HEK293 (cell line): ENCODE measurements around the gene NEIL1.
A peak's percentile ranks its signal among the peaks of the same experiment; 100 is the strongest.

Experiments used
- BCL11B ChIP-seq: fragments of 450-650 bp; formaldehyde crosslinking; IDR thresholded peaks from 2 replicates; pipeline ENCODE4 v1.5.1; 2016; ENCODE audit warnings: low read depth, missing biosample characterization, missing genetic modification characterization
- MYNN ChIP-seq: fragments of 450-650 bp; formaldehyde crosslinking; IDR thresholded peaks from 2 replicates; pipeline ENCODE4 v1.5.1; 2016; ENCODE audit warnings: missing biosample characterization, missing genetic modification characterization, borderline replicate concordance
- MZF1 ChIP-seq: fragments of 450-650 bp; formaldehyde crosslinking; IDR thresholded peaks from 2 replicates; pipeline ENCODE4 v1.5.1; 2017; ENCODE audit warnings: missing biosample characterization, missing genetic modification characterization, borderline replicate concordance
- ZBTB48 ChIP-seq: fragments of 450-650 bp; formaldehyde crosslinking; IDR thresholded peaks from 2 replicates; pipeline ENCODE4 v1.5.1; 2016; ENCODE audit warnings: missing biosample characterization, missing genetic modification characterization
- ZBTB8A ChIP-seq: fragments of 450-650 bp; formaldehyde crosslinking; IDR thresholded peaks from 2 replicates; pipeline ENCODE4 v1.5.1; 2016; ENCODE audit warnings: missing biosample characterization, missing genetic modification characterization
- ZFP3 ChIP-seq: fragments of 450-650 bp; formaldehyde crosslinking; IDR thresholded peaks from 2 replicates; pipeline ENCODE4 v1.5.1; 2016; ENCODE audit warnings: low read depth, missing biosample characterization, missing genetic modification characterization
- ZFP69B ChIP-seq: fragments of 450-650 bp; formaldehyde crosslinking; IDR thresholded peaks from 2 replicates; pipeline ENCODE4 v1.5.1; 2016; ENCODE audit warnings: missing biosample characterization, missing genetic modification characterization
- ZNF157 ChIP-seq: fragments of 450-650 bp; formaldehyde crosslinking; IDR thresholded peaks from 2 replicates; pipeline ENCODE4 v1.5.1; 2016; ENCODE audit warnings: missing biosample characterization, missing genetic modification characterization
- ZNF174 ChIP-seq: fragments of 450-650 bp; formaldehyde crosslinking; IDR thresholded peaks from 2 replicates; pipeline ENCODE4 v1.5.0; 2017; ENCODE audit warnings: missing biosample characterization, mild to moderate bottlenecking, missing genetic modification characterization
- ZNF19 ChIP-seq: fragments of 450-650 bp; formaldehyde crosslinking; IDR thresholded peaks from 2 replicates; pipeline ENCODE4; 2016; ENCODE audit warnings: missing biosample characterization, missing genetic modification characterization, low read depth
- ZNF23 ChIP-seq: fragments of 450-650 bp; formaldehyde crosslinking; IDR thresholded peaks from 2 replicates; pipeline ENCODE4 v1.5.1; 2016; ENCODE audit warnings: missing biosample characterization, missing genetic modification characterization, borderline replicate concordance
- ZNF341 ChIP-seq: fragments of 450-650 bp; formaldehyde crosslinking; IDR thresholded peaks from 2 replicates; pipeline ENCODE4; 2016; ENCODE audit warnings: low read depth, missing biosample characterization, missing genetic modification characterization
- ZNF366 ChIP-seq: fragments of 450-650 bp; formaldehyde crosslinking; conservative IDR thresholded peaks from 2 replicates; pipeline ENCODE4 v1.5.1; 2016; ENCODE audit warnings: missing biosample characterization, missing genetic modification characterization
- ZNF473 ChIP-seq: fragments of 450-650 bp; formaldehyde crosslinking; IDR thresholded peaks from 2 replicates; pipeline ENCODE4 v1.5.1; 2017; ENCODE audit warnings: missing biosample characterization, missing genetic modification characterization
- ZNF560 ChIP-seq: fragments of 450-650 bp; formaldehyde crosslinking; IDR thresholded peaks from 2 replicates; pipeline ENCODE4 v1.5.1; 2017; ENCODE audit warnings: missing biosample characterization, missing genetic modification characterization, borderline replicate concordance
- ZNF561 ChIP-seq: fragments of 450-650 bp; IDR thresholded peaks from 2 replicates; pipeline ENCODE4 v1.5.1; 2018; ENCODE audit warnings: missing biosample characterization, missing genetic modification characterization, borderline replicate concordance
- ZNF621 ChIP-seq: fragments of 450-650 bp; formaldehyde crosslinking; IDR thresholded peaks from 2 replicates; pipeline ENCODE4 v1.5.1; 2017; ENCODE audit warnings: missing biosample characterization, missing genetic modification characterization
- ZNF747 ChIP-seq: fragments of 450-650 bp; formaldehyde crosslinking; IDR thresholded peaks from 2 replicates; pipeline ENCODE4 v1.5.1; 2016; ENCODE audit warnings: missing biosample characterization, missing genetic modification characterization
- ZNF776 ChIP-seq: fragments of 450-650 bp; formaldehyde crosslinking; IDR thresholded peaks from 2 replicates; pipeline ENCODE4 v1.5.0; 2017; ENCODE audit warnings: missing biosample characterization, missing genetic modification characterization, borderline replicate concordance
- ZNF792 ChIP-seq: fragments of 450-650 bp; formaldehyde crosslinking; IDR thresholded peaks from 2 replicates; pipeline ENCODE4 v1.5.1; 2016; ENCODE audit warnings: missing biosample characterization, missing genetic modification characterization
- ZNF843 ChIP-seq: fragments of 450-650 bp; formaldehyde crosslinking; IDR thresholded peaks from 2 replicates; pipeline ENCODE4 v1.5.1; 2016; ENCODE audit warnings: missing biosample characterization, missing genetic modification characterization
- ZSCAN30 ChIP-seq: fragments of 450-650 bp; IDR thresholded peaks from 2 replicates; pipeline ENCODE4 v1.5.1; 2018; ENCODE audit warnings: missing biosample characterization, mild to moderate bottlenecking, missing genetic modification characterization, moderate library complexity
- TF ChIP-seq, protein P1 (sequence below): fragments of 450-650 bp; formaldehyde crosslinking; IDR thresholded peaks from 2 replicates; pipeline ENCODE4 v1.5.1; 2017; ENCODE audit warnings: missing biosample characterization, missing genetic modification characterization
- TF ChIP-seq, protein P2 (sequence below): fragments of 450-650 bp; formaldehyde crosslinking; IDR thresholded peaks from 2 replicates; pipeline ENCODE4 v1.5.1; 2016; ENCODE audit warnings: missing biosample characterization, missing genetic modification characterization
- TF ChIP-seq, protein P3 (sequence below): fragments of 450-650 bp; formaldehyde crosslinking; IDR thresholded peaks from 2 replicates; pipeline ENCODE4 v1.5.1; 2016; ENCODE audit warnings: missing biosample characterization, missing genetic modification characterization
- TF ChIP-seq, protein P4 (sequence below): fragments of 450-650 bp; formaldehyde crosslinking; IDR thresholded peaks from 2 replicates; pipeline ENCODE4 v1.5.1; 2016; ENCODE audit warnings: missing biosample characterization, missing genetic modification characterization
- TF ChIP-seq, protein P5 (sequence below): fragments of 450-650 bp; formaldehyde crosslinking; IDR thresholded peaks from 2 replicates; pipeline ENCODE4 v1.5.1; 2016; ENCODE audit warnings: missing biosample characterization, missing genetic modification characterization, low read depth
- TF ChIP-seq, protein P6 (sequence below): sonication (generic); formaldehyde crosslinking; IDR thresholded peaks from 2 replicates; pipeline ENCODE4 v1.8.1; 2022; ENCODE audit warnings: mild to moderate bottlenecking, moderate library complexity, missing genetic modification reagents

The NEIL1 gene

DNA sequence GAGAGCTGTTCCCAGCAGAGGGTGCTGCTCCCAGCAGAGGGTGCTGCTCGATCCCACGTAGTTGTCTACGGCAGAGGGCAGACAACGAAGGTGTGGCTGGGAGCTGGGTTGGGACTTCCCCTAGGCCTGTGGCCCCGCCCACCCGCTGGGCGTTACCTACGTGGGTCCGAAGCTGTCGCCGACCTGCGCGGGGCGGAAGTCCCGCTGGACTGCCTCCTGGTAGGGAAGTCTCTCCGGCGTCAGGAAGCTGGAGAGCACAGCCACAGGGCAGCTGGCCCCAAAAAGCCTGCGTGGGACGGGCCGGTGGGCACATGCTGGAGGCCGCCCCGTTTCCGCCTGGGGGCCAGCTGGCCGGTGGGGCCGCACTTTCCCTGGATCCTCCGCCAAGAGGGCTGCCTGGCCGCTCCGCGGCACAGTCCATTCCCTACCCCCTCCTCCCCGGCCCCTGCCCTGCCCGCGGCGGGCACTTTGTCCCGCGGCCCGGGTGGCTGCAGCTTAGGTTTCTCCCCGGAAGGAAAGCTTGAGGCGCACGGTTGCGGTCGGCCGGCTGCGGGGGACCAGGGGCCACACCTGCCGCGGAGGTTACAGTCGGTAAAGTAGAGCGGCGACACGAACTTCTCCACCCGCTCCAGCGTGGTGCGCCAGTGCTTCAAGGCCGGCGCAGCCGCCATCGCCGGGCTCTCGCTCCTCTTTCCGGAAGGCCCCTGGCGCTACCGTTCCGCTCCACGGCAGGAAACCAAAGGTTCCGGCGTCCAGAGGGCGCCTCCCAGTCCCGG is 21.3 kb downstream of the NEIL1 start, which contains the start of gene MAN2C1 (continued):
- TF ChIP-seq ZNF23 (tag by site-specific recombination) (no peak), ZFP3 (tag by site-specific recombination) (no peak), MYNN (tag by site-specific recombination) (no peak), ZFP69B (tag by site-specific recombination) (peak; percentile 84), BCL11B (tag by site-specific recombination) (peak; percentile 77), ZSCAN30 (tag by site-specific recombination) (peak; percentile 98), ZNF473 (tag by site-specific recombination) (no peak), ZNF561 (peak; percentile 100), ZNF157 (peak; percentile 9; the same call in 1 of the 2 replicates), ZNF341 (tag by site-specific recombination) (peak; percentile 97), ZNF621 (tag by site-specific recombination) (no peak), ZBTB48 (tag by site-specific recombination) (peak; percentile 72), ZNF747 (no peak), ZNF560 (tag by site-specific recombination) (no peak), ZBTB8A (tag by site-specific recombination) (peak; percentile 76), ZNF174 (tag by site-specific recombination) (no peak), ZNF366 (tag by site-specific recombination) (peak; percentile 26; the same call in 1 of the 2 replicates), MZF1 (tag by site-specific recombination) (peak; percentile 68; the same call in 1 of the 2 replicates), ZNF843 (tag by site-specific recombination) (peak; percentile 80), ZNF776 (tag by site-specific recombination) (no peak), ZNF19 (no peak), ZNF792 (peak; percentile 87)
- TF ChIP-seq, protein P1, sequence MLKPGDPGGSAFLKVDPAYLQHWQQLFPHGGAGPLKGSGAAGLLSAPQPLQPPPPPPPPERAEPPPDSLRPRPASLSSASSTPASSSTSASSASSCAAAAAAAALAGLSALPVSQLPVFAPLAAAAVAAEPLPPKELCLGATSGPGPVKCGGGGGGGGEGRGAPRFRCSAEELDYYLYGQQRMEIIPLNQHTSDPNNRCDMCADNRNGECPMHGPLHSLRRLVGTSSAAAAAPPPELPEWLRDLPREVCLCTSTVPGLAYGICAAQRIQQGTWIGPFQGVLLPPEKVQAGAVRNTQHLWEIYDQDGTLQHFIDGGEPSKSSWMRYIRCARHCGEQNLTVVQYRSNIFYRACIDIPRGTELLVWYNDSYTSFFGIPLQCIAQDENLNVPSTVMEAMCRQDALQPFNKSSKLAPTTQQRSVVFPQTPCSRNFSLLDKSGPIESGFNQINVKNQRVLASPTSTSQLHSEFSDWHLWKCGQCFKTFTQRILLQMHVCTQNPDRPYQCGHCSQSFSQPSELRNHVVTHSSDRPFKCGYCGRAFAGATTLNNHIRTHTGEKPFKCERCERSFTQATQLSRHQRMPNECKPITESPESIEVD (tag by site-specific recombination), result no peak
- TF ChIP-seq, protein P2, sequence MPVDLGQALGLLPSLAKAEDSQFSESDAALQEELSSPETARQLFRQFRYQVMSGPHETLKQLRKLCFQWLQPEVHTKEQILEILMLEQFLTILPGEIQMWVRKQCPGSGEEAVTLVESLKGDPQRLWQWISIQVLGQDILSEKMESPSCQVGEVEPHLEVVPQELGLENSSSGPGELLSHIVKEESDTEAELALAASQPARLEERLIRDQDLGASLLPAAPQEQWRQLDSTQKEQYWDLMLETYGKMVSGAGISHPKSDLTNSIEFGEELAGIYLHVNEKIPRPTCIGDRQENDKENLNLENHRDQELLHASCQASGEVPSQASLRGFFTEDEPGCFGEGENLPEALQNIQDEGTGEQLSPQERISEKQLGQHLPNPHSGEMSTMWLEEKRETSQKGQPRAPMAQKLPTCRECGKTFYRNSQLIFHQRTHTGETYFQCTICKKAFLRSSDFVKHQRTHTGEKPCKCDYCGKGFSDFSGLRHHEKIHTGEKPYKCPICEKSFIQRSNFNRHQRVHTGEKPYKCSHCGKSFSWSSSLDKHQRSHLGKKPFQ (tag by site-specific recombination), result 0 out of 2 replicates have a peak, but pooled peaks have one; percentile 65
- TF ChIP-seq, protein P3, sequence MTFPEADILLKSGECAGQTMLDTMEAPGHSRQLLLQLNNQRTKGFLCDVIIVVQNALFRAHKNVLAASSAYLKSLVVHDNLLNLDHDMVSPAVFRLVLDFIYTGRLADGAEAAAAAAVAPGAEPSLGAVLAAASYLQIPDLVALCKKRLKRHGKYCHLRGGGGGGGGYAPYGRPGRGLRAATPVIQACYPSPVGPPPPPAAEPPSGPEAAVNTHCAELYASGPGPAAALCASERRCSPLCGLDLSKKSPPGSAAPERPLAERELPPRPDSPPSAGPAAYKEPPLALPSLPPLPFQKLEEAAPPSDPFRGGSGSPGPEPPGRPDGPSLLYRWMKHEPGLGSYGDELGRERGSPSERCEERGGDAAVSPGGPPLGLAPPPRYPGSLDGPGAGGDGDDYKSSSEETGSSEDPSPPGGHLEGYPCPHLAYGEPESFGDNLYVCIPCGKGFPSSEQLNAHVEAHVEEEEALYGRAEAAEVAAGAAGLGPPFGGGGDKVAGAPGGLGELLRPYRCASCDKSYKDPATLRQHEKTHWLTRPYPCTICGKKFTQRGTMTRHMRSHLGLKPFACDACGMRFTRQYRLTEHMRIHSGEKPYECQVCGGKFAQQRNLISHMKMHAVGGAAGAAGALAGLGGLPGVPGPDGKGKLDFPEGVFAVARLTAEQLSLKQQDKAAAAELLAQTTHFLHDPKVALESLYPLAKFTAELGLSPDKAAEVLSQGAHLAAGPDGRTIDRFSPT (tag by site-specific recombination), result peak; percentile 97
- TF ChIP-seq, protein P4, sequence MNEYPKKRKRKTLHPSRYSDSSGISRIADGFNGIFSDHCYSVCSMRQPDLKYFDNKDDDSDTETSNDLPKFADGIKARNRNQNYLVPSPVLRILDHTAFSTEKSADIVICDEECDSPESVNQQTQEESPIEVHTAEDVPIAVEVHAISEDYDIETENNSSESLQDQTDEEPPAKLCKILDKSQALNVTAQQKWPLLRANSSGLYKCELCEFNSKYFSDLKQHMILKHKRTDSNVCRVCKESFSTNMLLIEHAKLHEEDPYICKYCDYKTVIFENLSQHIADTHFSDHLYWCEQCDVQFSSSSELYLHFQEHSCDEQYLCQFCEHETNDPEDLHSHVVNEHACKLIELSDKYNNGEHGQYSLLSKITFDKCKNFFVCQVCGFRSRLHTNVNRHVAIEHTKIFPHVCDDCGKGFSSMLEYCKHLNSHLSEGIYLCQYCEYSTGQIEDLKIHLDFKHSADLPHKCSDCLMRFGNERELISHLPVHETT (tag by site-specific recombination), result peak; percentile 98
- TF ChIP-seq, protein P5, sequence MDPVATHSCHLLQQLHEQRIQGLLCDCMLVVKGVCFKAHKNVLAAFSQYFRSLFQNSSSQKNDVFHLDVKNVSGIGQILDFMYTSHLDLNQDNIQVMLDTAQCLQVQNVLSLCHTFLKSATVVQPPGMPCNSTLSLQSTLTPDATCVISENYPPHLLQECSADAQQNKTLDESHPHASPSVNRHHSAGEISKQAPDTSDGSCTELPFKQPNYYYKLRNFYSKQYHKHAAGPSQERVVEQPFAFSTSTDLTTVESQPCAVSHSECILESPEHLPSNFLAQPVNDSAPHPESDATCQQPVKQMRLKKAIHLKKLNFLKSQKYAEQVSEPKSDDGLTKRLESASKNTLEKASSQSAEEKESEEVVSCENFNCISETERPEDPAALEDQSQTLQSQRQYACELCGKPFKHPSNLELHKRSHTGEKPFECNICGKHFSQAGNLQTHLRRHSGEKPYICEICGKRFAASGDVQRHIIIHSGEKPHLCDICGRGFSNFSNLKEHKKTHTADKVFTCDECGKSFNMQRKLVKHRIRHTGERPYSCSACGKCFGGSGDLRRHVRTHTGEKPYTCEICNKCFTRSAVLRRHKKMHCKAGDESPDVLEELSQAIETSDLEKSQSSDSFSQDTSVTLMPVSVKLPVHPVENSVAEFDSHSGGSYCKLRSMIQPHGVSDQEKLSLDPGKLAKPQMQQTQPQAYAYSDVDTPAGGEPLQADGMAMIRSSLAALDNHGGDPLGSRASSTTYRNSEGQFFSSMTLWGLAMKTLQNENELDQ, result no peak
- TF ChIP-seq, protein P6, sequence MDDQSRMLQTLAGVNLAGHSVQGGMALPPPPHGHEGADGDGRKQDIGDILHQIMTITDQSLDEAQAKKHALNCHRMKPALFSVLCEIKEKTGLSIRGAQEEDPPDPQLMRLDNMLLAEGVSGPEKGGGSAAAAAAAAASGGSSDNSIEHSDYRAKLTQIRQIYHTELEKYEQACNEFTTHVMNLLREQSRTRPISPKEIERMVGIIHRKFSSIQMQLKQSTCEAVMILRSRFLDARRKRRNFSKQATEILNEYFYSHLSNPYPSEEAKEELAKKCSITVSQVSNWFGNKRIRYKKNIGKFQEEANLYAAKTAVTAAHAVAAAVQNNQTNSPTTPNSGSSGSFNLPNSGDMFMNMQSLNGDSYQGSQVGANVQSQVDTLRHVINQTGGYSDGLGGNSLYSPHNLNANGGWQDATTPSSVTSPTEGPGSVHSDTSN (CRISPR knock-in tag), result peak; percentile 82; the same call in 1 of the 2 replicates
